IPS-20b (cell line): ENCODE results near the gene GATA1.
"Not testable (repeated sequence)": the region's sequence is repeated elsewhere in the genome, so short reads cannot be mapped to it uniquely, and the experiment has no call there.

Experiments
- H3K27ac ChIP-seq: one replicate; pipeline ENCODE4 v1.5.1; 2013; ENCODE audit warnings: low read length
- H3K27me3 ChIP-seq: 2 replicates; pipeline ENCODE4 v1.6.1; 2013; ENCODE audit warnings: mild to moderate bottlenecking, low read length, inconsistent platforms; ENCODE audit not compliant: insufficient read depth
- H3K36me3 ChIP-seq: 2 replicates; pipeline ENCODE4 v1.6.1; 2013; ENCODE audit warnings: low read depth, mild to moderate bottlenecking, inconsistent platforms, low read length, moderate library complexity; ENCODE audit not compliant: insufficient read depth
- H3K4me1 ChIP-seq: 2 replicates; pipeline ENCODE4 v1.6.1; 2013; ENCODE audit warnings: mild to moderate bottlenecking, control low read depth, inconsistent platforms, low read length, moderate library complexity; ENCODE audit not compliant: insufficient read depth
- H3K4me3 ChIP-seq: 2 replicates; pipeline ENCODE4 v1.5.1; 2013; ENCODE audit warnings: mild to moderate bottlenecking, low read length, inconsistent platforms
- H3K9ac ChIP-seq: 2 replicates; pipeline ENCODE4 v1.6.1; 2013; ENCODE audit warnings: low read depth, mild to moderate bottlenecking, inconsistent platforms, low read length, moderate library complexity
- H3K9me3 ChIP-seq: 2 replicates; pipeline ENCODE4 v1.6.1; 2013; ENCODE audit warnings: mild to moderate bottlenecking, low read depth, low read length, inconsistent platforms; ENCODE audit not compliant: insufficient read depth

The GATA1 gene

DNA sequence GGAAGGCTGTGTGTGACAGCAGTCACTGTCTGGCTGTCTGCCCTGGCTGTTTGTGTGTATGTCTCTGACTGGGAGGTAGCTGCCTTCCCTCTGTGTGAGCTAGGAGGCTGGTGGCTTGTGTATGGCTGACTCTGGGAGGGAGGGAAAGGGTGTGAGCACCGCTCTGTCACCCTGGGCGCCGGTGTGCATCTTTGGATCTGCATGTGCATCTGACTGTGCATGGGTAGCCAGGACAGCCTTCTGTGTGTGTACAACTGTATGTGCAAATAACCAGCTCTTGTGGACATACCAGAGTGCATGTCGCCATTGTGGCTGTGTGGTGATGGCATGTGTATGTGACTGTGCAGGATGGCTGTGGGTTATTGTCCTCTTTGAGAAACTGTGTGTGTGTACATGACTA lies 32.5 kb downstream of the GATA1 start:
- Histone ChIP-seq H3K27ac (no peak overlapping the region), H3K36me3 (peaks cover 25% of the 10 kb centered on the region; the same call in 1 of the 2 replicates), H3K27me3 (no peaks in the 10 kb centered on the region)

DNA sequence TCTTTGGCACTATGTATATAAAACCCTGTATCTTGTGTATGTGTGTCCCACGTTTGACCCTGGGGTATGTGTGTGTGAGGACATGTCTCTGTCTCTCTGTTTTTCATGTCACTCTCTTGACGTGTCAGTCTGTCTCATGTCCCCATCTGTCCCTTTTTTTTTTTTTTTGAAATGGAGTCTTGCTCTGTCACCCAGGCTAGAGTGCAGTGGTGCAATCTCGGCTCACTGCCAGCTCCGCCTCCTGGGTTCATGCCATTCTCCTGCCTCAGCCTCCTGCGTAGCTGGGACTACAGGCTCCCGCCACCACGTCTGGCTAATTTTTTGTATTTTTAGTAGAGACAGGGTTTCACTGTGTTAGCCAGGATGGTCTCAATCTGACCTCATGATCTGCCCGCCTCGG lies 33.0 kb downstream of the GATA1 start:
- H3K27me3 ChIP-seq, H3K9ac ChIP-seq, H3K27ac ChIP-seq, H3K4me1 ChIP-seq, H3K9me3 ChIP-seq, H3K4me3 ChIP-seq: not testable (repeated sequence)
- H3K36me3 ChIP-seq, result peaks cover 28% of the 10 kb centered on the region; the same call in 1 of the 2 replicates

More for the DNA sequence above, 32.5 kb downstream of the GATA1 start:
- Histone ChIP-seq H3K9ac (no peak overlapping the region), H3K4me1 (no peaks in the 10 kb centered on the region), H3K9me3 (no peaks in the 10 kb centered on the region), H3K4me3 (no peak overlapping the region)

DNA sequence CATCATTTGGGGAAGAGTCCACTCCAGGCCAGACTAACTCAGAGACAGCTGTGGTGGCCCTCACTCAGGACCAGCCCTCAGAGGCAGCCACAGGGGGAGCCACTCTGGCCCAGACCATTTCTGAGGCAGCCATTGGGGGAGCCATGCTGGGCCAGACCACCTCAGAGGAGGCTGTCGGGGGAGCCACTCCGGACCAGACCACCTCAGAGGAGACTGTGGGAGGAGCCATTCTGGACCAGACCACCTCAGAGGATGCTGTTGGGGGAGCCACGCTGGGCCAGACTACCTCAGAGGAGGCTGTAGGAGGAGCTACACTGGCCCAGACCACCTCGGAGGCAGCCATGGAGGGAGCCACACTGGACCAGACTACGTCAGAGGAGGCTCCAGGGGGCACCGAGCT lies 36.7 kb downstream of the GATA1 start:
- no peak overlapping the region for H3K4me3 ChIP-seq
- no peaks in the 10 kb centered on the region for H3K4me1 ChIP-seq
- H3K36me3 ChIP-seq, result peaks cover 21% of the 10 kb centered on the region; the same call in 1 of the 2 replicates
- H3K9me3 ChIP-seq, result no peaks in the 10 kb centered on the region
- H3K27me3 ChIP-seq, result peaks cover 6% of the 10 kb centered on the region; the same call in 1 of the 2 replicates
- no peak overlapping the region for H3K9ac ChIP-seq
- no peak overlapping the region for H3K27ac ChIP-seq

DNA sequence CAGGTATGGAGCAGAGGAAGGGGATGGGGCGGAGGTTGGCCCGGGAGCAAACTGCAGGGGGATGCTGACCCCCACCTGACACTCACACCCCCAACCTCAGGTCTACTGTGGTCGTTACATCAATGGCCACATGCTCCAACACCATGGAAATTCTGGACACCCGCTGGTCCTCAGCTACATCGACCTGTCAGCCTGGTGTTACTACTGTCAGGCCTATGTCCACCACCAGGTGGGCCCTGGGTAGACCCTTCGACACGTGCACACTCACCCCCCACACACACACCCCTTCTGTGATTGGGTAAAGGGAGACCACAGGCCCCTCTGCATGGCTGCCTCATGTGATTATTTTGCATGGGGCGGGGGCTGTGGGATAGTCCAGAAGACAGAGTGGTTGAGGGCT lies 37.7 kb downstream of the GATA1 start:
- Histone ChIP-seq H3K27me3 (peaks cover 13% of the 10 kb centered on the region; the same call in 1 of the 2 replicates), H3K27ac (no peak overlapping the region)

GRCh38 chrX:48826135-48826875 lies 39.9 kb downstream of the GATA1 start, which contains the start of gene ERAS:
TSS of gene ERAS (plus strand) at chrX:48826513. CDS start at chrX:48829124, 2,611 bp downstream.
- Histone ChIP-seq H3K4me3 (peak within 1 kb of the TSS; percentile 38; the same call in 1 of the 2 replicates), H3K9me3 (no peaks in the 10 kb centered on the region), H3K27ac (no peak within 1 kb of the TSS), H3K9ac (no peak within 1 kb of the TSS), H3K36me3 (peaks cover 12% of the 10 kb centered on the region; the same call in 1 of the 2 replicates), H3K27me3 (peaks cover 35% of the 10 kb centered on the region), H3K4me1 (no peaks in the 10 kb centered on the region)

More for the DNA sequence above, 37.7 kb downstream of the GATA1 start:
- Histone ChIP-seq H3K9me3 (no peaks in the 10 kb centered on the region), H3K9ac (no peak overlapping the region), H3K4me3 (no peak overlapping the region), H3K36me3 (peaks cover 21% of the 10 kb centered on the region; the same call in 1 of the 2 replicates), H3K4me1 (no peaks in the 10 kb centered on the region)

GRCh38 chrX:48826876-48827653 lies 40.7 kb downstream of the GATA1 start:
- no peaks in the 10 kb centered on the region for H3K4me1 ChIP-seq
- no peaks in the 10 kb centered on the region for H3K9me3 ChIP-seq
- H3K27me3 ChIP-seq, result peaks cover 43% of the 10 kb centered on the region
- H3K4me3 ChIP-seq, result peak overlapping the region; percentile 38; the same call in 1 of the 2 replicates
- H3K27ac ChIP-seq, result no peak overlapping the region
- peaks cover 12% of the 10 kb centered on the region; the same call in 1 of the 2 replicates for H3K36me3 ChIP-seq
- no peak overlapping the region for H3K9ac ChIP-seq

DNA sequence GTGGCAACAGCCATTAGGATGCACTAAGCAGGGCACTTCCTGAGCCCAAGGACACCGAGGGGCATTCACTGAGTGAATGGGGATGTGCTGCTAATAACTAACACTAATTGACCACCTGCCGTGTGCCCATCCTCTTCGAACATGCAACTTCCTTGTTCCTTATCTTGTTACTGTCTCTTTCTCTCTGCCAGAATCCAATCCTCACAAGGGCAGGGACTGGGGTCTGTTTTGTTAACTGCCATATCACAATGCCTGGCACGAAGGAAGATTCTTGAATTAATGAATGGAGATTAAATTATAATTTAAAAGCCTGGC lies 41.2 kb downstream of the GATA1 start:
- Histone ChIP-seq H3K4me1 (no peaks in the 10 kb centered on the region), H3K27ac (no peak overlapping the region), H3K9me3 (no peaks in the 10 kb centered on the region), H3K9ac (no peak overlapping the region), H3K27me3 (peaks cover 48% of the 10 kb centered on the region), H3K36me3 (peaks cover 12% of the 10 kb centered on the region; the same call in 1 of the 2 replicates), H3K4me3 (peak overlapping the region; percentile 38; the same call in 1 of the 2 replicates)

DNA sequence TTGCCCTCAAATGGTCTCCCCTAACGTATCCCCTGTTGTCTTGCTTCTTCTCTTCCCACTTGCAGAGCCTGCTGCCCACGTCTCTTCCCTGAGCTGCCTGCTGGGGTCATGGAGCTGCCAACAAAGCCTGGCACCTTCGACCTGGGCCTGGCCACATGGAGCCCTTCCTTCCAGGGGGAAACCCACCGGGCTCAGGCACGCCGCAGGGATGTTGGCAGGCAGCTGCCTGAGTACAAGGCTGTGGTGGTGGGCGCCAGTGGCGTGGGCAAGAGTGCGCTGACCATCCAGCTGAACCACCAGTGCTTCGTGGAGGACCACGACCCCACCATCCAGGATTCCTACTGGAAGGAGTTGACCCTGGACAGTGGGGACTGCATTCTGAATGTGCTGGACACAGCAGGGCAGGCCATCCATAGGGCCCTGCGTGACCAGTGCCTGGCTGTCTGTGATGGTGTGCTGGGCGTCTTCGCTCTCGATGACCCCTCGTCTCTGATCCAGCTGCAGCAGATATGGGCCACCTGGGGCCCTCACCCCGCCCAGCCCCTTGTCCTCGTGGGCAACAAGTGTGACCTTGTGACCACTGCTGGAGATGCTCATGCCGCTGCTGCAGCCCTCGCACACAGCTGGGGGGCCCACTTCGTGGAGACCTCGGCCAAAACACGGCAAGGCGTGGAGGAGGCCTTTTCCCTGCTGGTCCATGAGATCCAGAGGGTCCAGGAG lies 42.8 kb downstream of the GATA1 start:
- Histone ChIP-seq H3K27ac (no peak overlapping the region), H3K27me3 (peaks cover 64% of the 10 kb centered on the region), H3K9me3 (no peaks in the 10 kb centered on the region), H3K4me1 (no peaks in the 10 kb centered on the region), H3K4me3 (no peak overlapping the region), H3K9ac (no peak overlapping the region), H3K36me3 (peaks cover under 1% of the 10 kb centered on the region; the same call in 1 of the 2 replicates)

DNA sequence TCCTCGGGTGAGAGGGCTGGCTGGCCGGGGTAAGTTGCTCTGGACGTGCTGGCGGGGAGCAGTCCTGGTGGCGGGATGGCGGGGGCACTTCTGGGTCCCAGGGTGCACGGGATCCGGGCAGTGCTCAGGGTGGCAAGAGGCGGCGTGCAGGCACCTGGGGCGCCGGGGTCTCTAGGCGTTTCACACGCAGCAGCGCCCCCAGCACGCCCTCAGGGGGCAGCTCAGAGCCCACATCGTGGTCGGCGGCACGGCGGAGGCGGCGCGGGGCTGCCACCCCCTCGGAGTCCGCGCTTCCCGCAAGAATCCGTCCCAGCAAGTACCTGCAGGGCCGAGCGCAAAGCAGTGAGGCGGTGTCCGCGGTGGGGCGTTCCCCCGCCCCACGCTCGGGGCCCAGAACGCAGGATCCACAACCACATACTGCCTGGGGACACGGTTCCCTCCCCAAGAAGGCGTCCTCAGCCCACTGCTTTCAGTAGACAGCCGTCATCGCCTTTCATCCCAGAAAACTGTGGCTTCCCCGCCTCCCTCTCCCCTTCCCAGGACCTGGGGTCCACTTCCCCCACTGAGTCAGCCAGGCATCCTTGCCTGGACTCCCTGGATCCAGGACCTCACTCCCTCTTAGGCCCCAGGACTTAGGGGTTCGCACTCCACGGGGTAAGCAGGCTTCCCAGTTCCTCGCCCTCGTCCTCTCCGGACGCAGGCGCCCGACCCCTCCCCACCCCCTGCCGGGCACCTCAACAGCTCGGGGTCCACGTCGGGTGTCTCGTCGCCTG lies 44.9 kb downstream of the GATA1 start:
- H3K4me1 ChIP-seq, result no peaks in the 10 kb centered on the region
- no peaks in the 10 kb centered on the region for H3K36me3 ChIP-seq
- no peak overlapping the region for H3K27ac ChIP-seq
- H3K27me3 ChIP-seq, result peaks cover 82% of the 10 kb centered on the region
- no peaks in the 10 kb centered on the region for H3K9me3 ChIP-seq
- peak overlapping the region; percentile 58 for H3K4me3 ChIP-seq
- H3K9ac ChIP-seq, result no peak overlapping the region; the same call in 1 of the 2 replicates

DNA sequence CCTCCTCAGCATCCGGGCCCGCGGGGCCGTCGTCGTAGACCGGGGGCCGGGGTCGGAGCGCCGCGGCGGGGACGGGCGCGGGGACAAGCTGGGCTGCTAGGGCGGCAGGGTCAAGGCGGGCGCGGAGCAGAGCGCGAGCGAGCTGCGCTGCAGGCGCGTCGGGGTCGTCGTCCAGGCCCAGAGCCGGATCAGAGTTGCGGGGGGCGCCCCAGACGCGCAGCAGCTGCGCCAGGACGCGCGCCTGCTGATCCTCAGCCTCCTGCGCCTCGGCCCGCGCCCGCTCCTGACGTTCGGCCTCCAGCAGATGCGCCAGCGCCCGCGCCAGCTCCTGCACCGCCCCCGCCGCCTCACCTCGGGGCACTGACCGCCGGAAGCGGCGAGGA lies 45.5 kb downstream of the GATA1 start:
- peak overlapping the region; percentile 58; the same call in 1 of the 2 replicates for H3K4me3 ChIP-seq
- no peaks in the 10 kb centered on the region for H3K9me3 ChIP-seq
- H3K27me3 ChIP-seq, result peaks cover 87% of the 10 kb centered on the region
- no peak overlapping the region for H3K9ac ChIP-seq
- H3K4me1 ChIP-seq, result no peaks in the 10 kb centered on the region
- no peak overlapping the region for H3K27ac ChIP-seq
- no peaks in the 10 kb centered on the region for H3K36me3 ChIP-seq
